GM19438 (cell line): ENCODE data around the gene GAS2.
A peak's percentile ranks its signal among the peaks of the same experiment; 100 is the strongest.

Experiments
- ATAC-seq: cut with Tn5 transposase; IDR thresholded peaks from one replicate; pipeline ENCODE4 v1.9.1; 2021; ENCODE audit warnings: low read depth; ENCODE audit not compliant: unreplicated experiment

Gene GAS2

GRCh38 chr11:22780952-22781593, 114.7 kb downstream of the GAS2 start:
- peak; percentile 80 for ATAC-seq

GRCh38 chr11:22785251-22785650, 118.8 kb downstream of the GAS2 start:
- no peak for ATAC-seq

- peak; percentile 95 for ATAC-seq
These were observed 120.1 kb downstream of the GAS2 start for GRCh38 chr11:22786475-22786874.

DNA sequence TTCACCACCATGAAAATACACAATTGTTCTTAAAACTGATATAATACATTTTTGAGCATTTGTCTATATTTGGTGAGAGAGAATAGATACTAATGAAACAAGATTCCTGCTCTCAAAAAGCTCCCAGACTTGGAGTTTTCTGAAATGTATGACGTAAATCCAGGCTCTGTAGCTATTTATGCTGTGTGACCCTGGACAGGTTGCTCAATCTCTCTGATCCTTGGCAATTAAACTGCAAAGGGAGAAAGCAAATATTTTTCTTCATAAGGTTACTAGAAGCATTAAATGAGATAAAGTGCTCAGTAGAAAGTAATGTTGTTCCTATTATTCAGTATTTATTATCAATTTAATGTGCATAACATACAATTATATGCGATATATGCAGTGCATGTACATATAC, 120.6 kb downstream of the GAS2 start:
- no peak for ATAC-seq

DNA sequence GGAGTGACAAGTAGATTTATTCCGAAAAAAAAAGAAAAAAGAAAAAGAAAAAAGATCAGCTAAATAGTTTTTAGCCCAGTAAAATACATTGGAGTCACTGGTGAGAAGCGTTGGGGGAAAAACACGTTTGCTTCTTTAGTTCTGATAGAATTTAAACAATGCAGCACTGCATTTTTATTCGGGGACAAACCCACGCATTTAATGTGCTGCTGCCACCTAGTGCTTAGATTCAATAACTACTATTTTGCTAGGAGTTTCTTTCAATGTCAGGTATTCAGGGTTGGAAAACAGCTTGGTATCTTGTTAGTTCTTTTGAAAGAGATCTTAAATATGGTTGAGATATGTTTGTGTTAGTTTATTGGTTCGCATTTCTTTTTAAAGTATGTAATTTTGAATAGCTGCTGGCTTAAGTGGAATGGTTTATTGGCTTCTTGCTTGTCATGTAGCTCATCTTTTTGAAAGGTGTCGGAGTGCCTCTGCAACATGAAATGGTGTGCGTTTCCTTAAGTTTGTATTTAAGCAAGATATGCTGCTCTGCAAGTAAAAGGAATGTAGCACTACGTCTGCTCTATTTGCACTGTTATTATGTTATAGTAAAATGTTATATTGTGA, 121.2 kb downstream of the GAS2 start:
- ATAC-seq, result peak; percentile 42

DNA sequence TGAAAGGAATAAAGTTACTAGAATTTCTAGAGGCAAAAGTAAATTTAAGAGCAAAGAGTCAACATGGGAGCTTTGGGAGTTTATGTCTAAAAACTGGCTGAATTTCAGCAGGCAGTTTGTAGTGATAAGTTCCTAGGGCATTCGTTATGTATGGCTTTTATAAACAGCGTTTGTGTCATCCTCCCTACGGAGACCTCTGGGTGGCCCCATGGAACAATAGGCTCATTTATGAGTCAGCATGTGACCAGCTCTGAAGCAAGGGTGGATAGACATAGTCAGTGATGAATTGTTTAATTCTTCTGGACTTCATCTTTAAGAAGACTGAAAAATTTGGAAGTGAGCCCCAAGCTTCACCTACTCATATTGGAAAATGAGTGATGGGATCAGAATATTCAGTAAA, 126.1 kb downstream of the GAS2 start:
- no peak for ATAC-seq

DNA sequence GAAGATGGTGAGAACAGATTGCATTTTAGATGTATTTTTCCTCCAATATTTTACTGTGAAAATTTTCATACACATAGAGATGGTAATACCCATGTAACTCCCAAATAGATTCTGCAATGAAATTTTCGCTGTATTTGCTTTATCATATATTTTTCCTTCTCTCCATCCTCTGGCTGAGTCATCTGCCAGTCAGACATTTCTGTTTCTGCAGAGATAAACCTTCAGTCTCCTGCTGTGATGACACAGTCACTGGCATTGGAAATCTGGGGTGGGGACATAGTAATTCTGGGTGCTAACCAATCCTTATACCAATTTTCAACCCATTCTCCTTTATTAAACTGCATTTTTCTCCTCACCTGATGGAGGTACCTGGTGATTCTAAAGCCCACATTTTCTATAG, 129.5 kb downstream of the GAS2 start:
- ATAC-seq, result no peak

DNA sequence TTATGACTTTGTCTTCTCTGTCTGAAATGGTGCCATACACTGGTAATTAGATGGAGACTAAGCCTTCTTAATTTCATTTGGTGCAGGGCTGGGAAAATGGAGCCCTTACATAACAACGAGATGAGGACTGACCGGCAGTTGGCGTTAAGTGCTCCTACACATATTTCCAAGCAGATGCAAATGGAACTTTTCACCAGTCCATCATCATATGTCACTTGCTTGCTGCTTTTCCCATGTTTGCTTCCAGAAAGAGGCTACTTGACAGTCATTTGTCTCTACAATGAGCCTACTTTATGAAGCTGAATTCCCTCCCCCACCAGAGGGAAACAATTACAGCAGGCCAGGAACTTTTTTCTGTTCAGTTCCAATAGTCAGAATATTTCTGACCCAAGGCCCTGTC, 130.6 kb downstream of the GAS2 start:
- ATAC-seq, result no peak

DNA sequence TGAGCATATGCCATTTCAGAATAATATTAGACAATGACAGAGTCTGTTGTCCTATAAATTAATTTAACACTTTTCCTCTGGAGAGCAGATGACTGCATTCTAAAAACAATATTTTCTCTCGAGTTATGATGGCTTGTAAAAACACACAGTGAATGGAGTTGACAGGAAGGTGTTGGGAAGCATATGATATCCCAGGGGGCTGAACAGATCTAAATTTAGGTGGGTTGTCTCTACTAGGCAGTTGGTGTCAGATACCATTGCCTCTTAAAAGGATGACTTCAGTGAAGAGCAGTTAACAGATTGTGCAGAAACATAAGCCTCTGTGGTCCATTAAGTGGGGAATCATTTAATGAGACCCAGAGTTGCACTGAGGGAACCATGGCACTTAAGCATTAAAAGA, 132.5 kb downstream of the GAS2 start:
- ATAC-seq, result no peak

DNA sequence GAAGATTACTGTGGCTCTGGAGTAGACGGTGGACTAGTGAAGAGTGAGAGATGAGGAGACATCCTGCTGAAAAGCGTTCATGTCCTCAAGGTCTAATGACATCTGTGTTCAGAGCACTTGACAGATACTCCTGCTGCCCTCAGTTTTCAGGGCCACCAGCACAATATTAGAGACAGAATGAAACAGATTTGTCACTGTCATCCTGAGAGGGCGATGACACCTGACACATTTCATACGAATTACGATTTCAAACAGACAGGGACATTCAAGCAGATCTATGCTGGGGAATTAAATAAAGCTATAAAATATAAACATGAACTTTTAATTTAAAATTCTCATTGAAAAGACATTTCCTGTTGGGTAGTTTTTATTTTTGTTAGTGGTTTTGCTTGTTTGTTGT, 134.1 kb downstream of the GAS2 start:
- no peak for ATAC-seq

DNA sequence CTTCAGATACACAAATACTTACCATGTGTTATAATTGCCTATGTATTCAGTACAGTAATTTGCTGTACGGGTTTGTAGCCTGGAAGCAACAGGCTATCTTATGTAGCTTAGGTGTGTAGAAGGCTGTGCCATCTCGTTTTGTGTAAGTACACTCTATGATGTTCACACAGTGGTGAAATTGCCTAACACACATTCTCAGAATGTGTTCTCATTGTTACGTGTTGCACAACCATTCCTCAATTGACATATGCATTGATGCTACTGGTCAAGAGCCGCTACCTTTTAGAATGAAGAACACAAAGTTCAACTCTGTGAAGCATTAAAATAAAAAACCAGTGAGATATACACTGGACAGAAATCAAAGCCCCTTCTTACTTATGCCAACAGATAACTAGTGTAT, 136.4 kb downstream of the GAS2 start:
- no peak for ATAC-seq

DNA sequence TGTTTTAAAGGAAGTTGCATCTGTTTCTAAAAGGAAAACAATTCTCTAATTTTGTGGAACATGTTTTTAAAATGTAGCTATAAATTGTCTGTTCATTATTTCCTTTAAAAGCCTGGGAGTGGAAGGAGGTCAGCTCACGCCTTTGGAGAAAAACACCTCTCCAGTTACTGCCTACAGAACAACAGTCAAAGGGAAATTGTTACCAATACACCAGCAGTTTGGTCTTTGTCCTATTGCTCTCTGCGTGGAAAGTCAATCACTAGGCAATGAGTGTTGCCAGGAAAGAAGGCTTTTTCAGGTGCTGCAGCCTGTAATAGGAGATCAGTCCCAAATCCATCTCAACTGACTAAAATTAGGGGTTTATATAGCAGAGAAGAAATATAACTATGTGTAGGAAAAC, 141.0 kb downstream of the GAS2 start:
- no peak for ATAC-seq

DNA sequence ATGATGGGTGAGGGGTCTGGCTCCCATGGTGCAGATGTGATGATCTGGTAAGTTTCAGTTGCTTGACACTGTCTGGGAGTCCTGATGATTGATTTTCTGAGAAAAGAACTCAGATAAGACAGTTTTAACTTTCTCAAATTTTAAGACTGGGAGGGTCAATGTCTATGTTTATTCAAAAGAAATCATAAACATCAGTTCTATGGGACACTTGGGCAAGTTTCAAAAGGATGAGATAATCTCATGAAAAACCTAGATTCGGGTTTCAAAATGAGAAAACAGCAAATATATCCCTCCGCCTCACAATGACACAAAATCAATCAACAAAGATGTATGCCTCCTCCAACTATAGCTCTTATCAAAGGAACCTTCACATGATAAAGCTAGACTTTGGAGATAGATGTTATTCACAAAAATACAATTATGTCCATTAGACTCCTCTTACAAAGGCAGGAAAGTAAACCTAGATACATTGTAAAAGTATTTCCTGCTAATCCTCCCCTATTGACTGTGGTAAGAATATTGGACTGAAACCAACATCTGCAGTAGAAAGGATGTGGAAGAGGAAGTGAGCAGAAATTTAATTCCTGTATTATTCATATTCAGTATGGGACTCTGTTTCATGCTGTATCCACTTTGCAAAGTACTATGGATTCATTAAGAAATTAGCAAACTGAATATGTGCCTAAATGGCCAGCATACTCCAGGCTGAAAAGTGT, 141.6 kb downstream of the GAS2 start:
- peak; percentile 96 for ATAC-seq

GRCh38 chr11:22808571-22809197, 142.3 kb downstream of the GAS2 start:
- ATAC-seq, result peak; percentile 30

GRCh38 chr11:22809893-22810292, 143.5 kb downstream of the GAS2 start:
- ATAC-seq, result no peak

DNA sequence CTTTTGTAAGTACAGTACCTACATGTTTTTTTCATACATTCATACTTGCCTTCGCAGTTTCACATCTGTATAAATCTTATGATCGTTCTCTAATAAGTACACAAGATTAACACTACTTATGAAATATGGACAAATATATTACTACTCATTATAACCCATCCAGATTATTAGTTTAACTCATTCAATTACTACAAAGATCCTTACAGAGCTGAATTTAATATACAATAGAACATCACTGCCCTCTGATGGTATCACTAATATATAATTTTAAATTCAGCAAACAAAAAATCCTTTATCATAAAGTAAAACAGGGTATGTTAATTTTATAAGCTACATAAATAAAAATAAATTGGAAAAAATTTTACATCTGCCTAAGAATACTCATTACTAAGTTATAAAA, 155.8 kb downstream of the GAS2 start:
- ATAC-seq, result no peak

- no peak for ATAC-seq
These were observed 162.0 kb downstream of the GAS2 start for GRCh38 chr11:22828373-22828772.

DNA sequence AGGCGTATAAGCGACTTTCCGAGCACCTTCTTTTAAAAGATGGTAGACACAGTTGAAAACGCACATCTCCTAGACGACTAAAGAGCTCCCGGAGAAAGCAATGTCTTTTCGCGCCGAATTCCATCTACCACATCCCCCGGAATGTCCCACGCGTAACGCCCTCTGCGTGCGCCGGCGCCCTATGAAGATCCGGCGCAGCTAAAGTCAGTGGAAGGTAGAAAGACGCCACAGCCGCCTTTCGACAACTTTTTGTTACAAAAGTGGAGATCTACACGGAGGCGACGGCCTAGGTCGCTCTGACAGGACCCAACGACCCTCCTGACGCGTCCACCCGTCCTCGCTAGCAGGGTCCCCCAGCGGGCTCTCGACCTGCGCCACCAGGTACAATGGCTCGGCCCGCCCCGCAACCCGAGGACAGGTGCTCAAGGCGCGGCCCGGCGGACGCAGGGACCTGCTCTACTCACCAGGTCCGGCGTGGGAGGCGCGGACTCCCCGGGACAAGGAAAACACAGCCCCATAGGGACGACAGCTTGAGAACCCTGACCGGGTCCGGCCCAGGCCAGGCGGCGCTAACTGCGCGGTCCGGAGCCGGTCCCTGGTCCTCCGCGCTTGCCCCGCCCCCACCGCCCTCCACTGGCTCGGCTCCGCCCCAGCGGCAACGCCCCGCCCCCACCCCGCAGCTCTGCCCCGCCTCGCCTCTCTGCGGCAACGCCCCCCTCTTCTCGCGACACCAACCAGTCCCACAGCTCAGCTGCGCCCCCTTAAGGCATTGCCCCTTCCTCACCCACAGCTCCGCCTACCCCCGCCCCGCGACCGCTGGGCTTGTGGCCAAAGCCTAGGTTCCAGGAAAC, 163.0 kb downstream of the GAS2 start, which contains the start of gene SVIP:
Gene SVIP, minus strand, starts transcription at position 571 of the 851 bp plus-strand sequence. Its CDS starts 53 bp downstream, at position 518.
- peak; percentile 91 for ATAC-seq

GRCh38 chr11:22830082-22830414, 163.6 kb downstream of the GAS2 start:
- no peak for ATAC-seq

DNA sequence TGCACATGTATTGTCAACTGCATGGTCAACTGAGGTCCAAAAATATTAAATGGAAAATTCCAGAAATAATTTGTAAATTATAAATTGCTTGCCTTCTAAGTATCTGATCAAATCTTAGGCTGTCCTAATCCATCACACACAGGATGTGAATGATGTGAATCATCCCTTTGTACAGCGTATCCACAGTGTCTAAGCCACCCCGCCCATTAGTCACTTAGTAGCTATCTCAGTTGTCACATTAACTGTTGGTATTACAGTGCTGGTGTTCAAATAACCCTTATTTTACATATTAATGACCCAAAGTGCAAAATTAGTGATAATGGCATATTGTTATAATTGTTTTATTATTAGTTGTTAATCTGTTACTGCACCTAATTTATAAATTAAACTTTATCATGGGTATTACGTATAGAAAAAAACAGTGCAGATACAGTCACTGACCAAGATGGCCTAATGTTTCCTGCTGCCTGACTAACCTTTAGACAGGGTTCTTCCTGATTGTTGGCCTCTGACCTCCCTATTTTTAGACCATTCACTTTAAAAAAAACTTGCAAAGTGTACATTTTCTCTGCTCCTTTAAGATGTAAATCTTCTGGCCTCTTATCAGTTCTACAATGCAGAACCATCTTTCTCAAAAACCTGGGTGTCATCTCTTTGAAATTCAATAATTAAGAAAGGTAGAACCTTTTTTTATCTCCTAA, 166.1 kb downstream of the GAS2 start:
- ATAC-seq, result no peak
